Stimulated activated naive B cell treated with anti-CD40 and anti-IgM and Interleukin-4, amounts not matched to agents 10 μg/mL and 1 μg/mL and 100 μg/mL, for 72 hours (primary cell): ENCODE results near the gene CD48.

Experiments used
- ATAC-seq, 2 donors: fragments of 150-1000 bp; cut with Tn5 transposase; replicated peaks; 2 replicates each; pipeline ENCODE4 v1.10.0; 2021; ENCODE audit warnings: moderate library complexity in 1 of 2
- DNase-seq: peaks from one replicate; pipeline ENCODE4 v3.0.0; 2021
- H3K27ac Mint-ChIP-seq: one replicate; pipeline ENCODE4 v1.8.0; 2022; ENCODE audit warnings: mild to moderate bottlenecking, mixed read lengths
- H3K27me3 Mint-ChIP-seq, 2 donors: one replicate each; pipeline ENCODE4 v1.8.0; 2022; ENCODE audit warnings: mixed read lengths in 2 of 2
- H3K36me3 Mint-ChIP-seq, 2 donors: one replicate each; pipeline ENCODE4 v1.8.0; 2022; ENCODE audit warnings: mixed read lengths in 2 of 2, mild to moderate bottlenecking in 1 of 2
- H3K4me1 Mint-ChIP-seq, 2 donors: one replicate each; pipeline ENCODE4 v1.8.0; 2022; ENCODE audit warnings: mixed read lengths in 2 of 2, mild to moderate bottlenecking in 1 of 2
- H3K4me3 Mint-ChIP-seq, 2 donors: one replicate each; pipeline ENCODE4 v1.8.0; 2022; ENCODE audit warnings: mild to moderate bottlenecking in 2 of 2, mixed read lengths in 2 of 2, moderate library complexity in 1 of 2
- H3K9me3 Mint-ChIP-seq, 2 donors: one replicate each; pipeline ENCODE4 v1.8.0; 2022; ENCODE audit warnings: mixed read lengths in 2 of 2, mild to moderate bottlenecking in 1 of 2

The CD48 gene

DNA sequence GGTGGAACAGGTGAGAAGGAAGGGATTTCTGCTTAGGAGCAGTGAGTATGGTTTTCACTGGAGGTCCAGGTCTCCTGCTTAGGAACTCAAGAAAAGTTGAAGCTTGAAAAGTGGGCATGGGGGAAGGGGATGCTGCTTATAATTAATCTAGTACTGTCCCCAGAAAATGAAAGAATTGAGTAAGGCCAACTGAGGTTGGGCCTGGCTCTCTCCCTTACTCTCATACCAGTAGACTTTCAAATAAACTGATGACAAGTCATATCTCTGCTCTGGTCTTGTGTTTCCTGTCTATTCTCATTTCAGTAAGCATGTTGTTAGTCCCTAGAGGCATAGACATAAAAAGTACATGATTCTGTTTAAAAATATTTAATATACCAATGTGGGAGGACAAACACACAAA is 26.4 kb downstream of the CD48 start:
- ATAC-seq, result peak; percentile 49 to 71
- Mint-ChIP-seq H3K4me1 (peaks cover 40 to 82% of the 10 kb centered on the region in 2 donors), H3K4me3 (peak overlapping the region in 1 of 2 donors; percentile 4), H3K9me3 (peaks cover 0 to 2% of the 10 kb centered on the region in 2 donors), H3K36me3 (peaks cover 64 to 87% of the 10 kb centered on the region in 2 donors), H3K27me3 (no peaks in the 10 kb centered on the region), H3K27ac (peak overlapping the region; percentile 89)
- no peak for DNase-seq

- ATAC-seq (peak; percentile 36 to 44), DNase-seq (no peak)
- Mint-ChIP-seq H3K4me3 (peak overlapping the region in 1 of 2 donors; percentile 1), H3K27ac (peak overlapping the region; percentile 89), H3K27me3 (no peaks in the 10 kb centered on the region), H3K4me1 (peaks cover 41 to 76% of the 10 kb centered on the region in 2 donors), H3K9me3 (peaks cover 0 to 2% of the 10 kb centered on the region in 2 donors), H3K36me3 (peaks cover 65 to 86% of the 10 kb centered on the region in 2 donors)
Observed at GRCh38 chr1:160682983-160683865, 28.4 kb downstream of the CD48 start.

DNA sequence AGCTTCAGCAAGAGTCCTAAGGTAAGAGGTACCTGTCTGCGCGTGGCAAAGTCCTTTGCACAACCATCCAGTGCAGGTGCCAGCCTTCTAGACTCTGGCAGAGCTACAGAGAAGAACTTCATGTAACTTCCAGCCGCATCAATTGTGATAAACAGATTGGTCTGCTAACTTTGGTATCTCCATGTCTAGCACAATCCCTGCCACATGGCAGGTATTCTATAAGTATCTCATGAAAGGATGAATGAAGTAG is 29.8 kb downstream of the CD48 start:
- DNase-seq, result no peak
- Mint-ChIP-seq H3K9me3 (no peaks in the 10 kb centered on the region), H3K4me3 (no peak overlapping the region), H3K27ac (peak overlapping the region; percentile 75), H3K36me3 (peaks cover 57 to 85% of the 10 kb centered on the region in 2 donors), H3K27me3 (no peaks in the 10 kb centered on the region), H3K4me1 (peaks cover 47 to 69% of the 10 kb centered on the region in 2 donors)
- ATAC-seq, result no peak

GRCh38 chr1:160681066-160681890 is 30.3 kb downstream of the CD48 start:
- Mint-ChIP-seq H3K27me3 (no peaks in the 10 kb centered on the region), H3K36me3 (peaks cover 52 to 80% of the 10 kb centered on the region in 2 donors), H3K4me3 (no peak overlapping the region), H3K27ac (peak overlapping the region; percentile 87), H3K9me3 (no peaks in the 10 kb centered on the region), H3K4me1 (peaks cover 44 to 63% of the 10 kb centered on the region in 2 donors)
- peak; percentile 66 for DNase-seq
- ATAC-seq, result peak; percentile 79 to 87

GRCh38 chr1:160680399-160680798 is 31.2 kb downstream of the CD48 start:
- no peak overlapping the region for H3K4me3 Mint-ChIP-seq
- ATAC-seq (no peak), DNase-seq (no peak)
- H3K4me1 Mint-ChIP-seq, result peaks cover 45 to 56% of the 10 kb centered on the region in 2 donors
- peaks cover 51 to 71% of the 10 kb centered on the region in 2 donors for H3K36me3 Mint-ChIP-seq
- no peaks in the 10 kb centered on the region for H3K27me3 Mint-ChIP-seq
- H3K27ac Mint-ChIP-seq, result peak overlapping the region; percentile 87
- no peaks in the 10 kb centered on the region for H3K9me3 Mint-ChIP-seq

DNA sequence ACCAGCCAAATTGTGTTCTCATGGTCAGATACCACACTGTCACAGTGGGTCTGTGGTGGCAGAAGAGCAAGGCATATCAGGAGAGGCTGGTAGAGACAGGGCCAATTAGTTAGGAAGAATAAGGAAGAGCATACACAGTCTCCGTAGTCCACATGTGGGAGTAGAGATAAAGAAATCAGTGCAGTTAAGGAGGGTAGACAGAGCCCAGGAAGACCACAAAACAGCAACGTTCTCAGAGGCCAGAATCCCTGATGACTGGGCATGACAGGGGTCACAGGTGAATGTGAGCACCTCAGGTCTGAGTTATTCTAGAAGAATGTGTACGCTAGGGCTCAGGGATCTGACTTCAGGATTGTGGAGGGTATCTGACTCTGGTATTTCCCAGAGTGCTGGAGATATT is 31.7 kb downstream of the CD48 start:
- ATAC-seq (no peak), DNase-seq (no peak)
- Mint-ChIP-seq H3K9me3 (no peaks in the 10 kb centered on the region), H3K4me1 (peaks cover 40 to 51% of the 10 kb centered on the region in 2 donors), H3K36me3 (peaks cover 49 to 66% of the 10 kb centered on the region in 2 donors), H3K27ac (peak overlapping the region; percentile 83), H3K27me3 (no peaks in the 10 kb centered on the region), H3K4me3 (no peak overlapping the region)

GRCh38 chr1:160676869-160677597 is 34.6 kb downstream of the CD48 start:
- no peaks in the 10 kb centered on the region for H3K9me3 Mint-ChIP-seq
- no peak for ATAC-seq
- H3K36me3 Mint-ChIP-seq, result peaks cover 32 to 41% of the 10 kb centered on the region in 2 donors
- DNase-seq, result no peak
- peaks cover 22 to 27% of the 10 kb centered on the region in 2 donors for H3K4me1 Mint-ChIP-seq
- H3K4me3 Mint-ChIP-seq, result no peak overlapping the region
- H3K27ac Mint-ChIP-seq, result peak overlapping the region; percentile 73
- no peaks in the 10 kb centered on the region for H3K27me3 Mint-ChIP-seq

GRCh38 chr1:160675641-160676410 is 35.8 kb downstream of the CD48 start:
- Mint-ChIP-seq H3K36me3 (peaks cover 28 to 35% of the 10 kb centered on the region in 2 donors), H3K9me3 (no peaks in the 10 kb centered on the region), H3K27ac (peak overlapping the region; percentile 75), H3K4me3 (peak overlapping the region; percentile 15 to 47), H3K4me1 (peaks cover 17 to 25% of the 10 kb centered on the region in 2 donors), H3K27me3 (no peaks in the 10 kb centered on the region)
- ATAC-seq, result peak; percentile 77 to 86
- DNase-seq, result peak; percentile 54

- DNase-seq (no peak), ATAC-seq (peak; percentile 38 to 53)
- H3K4me3 Mint-ChIP-seq, result no peak overlapping the region
- H3K4me1 Mint-ChIP-seq, result peaks cover 17 to 25% of the 10 kb centered on the region in 2 donors
- no peak overlapping the region for H3K27ac Mint-ChIP-seq
- H3K27me3 Mint-ChIP-seq, result no peaks in the 10 kb centered on the region
- peaks cover 1 to 3% of the 10 kb centered on the region in 2 donors for H3K9me3 Mint-ChIP-seq
- H3K36me3 Mint-ChIP-seq, result peaks cover 28 to 38% of the 10 kb centered on the region in 2 donors
Observed at GRCh38 chr1:160674415-160674814, 37.2 kb downstream of the CD48 start.

- DNase-seq, result no peak
- no peaks in the 10 kb centered on the region for H3K27me3 Mint-ChIP-seq
- H3K9me3 Mint-ChIP-seq, result peaks cover 1 to 3% of the 10 kb centered on the region in 2 donors
- H3K4me3 Mint-ChIP-seq, result no peak overlapping the region
- no peak overlapping the region for H3K27ac Mint-ChIP-seq
- peaks cover 26 to 41% of the 10 kb centered on the region in 2 donors for H3K36me3 Mint-ChIP-seq
- ATAC-seq, result peak in 1 of 2 donors; percentile 38
- H3K4me1 Mint-ChIP-seq, result peaks cover 17 to 21% of the 10 kb centered on the region in 2 donors
Observed at GRCh38 chr1:160672789-160673695, 38.6 kb downstream of the CD48 start.

DNA sequence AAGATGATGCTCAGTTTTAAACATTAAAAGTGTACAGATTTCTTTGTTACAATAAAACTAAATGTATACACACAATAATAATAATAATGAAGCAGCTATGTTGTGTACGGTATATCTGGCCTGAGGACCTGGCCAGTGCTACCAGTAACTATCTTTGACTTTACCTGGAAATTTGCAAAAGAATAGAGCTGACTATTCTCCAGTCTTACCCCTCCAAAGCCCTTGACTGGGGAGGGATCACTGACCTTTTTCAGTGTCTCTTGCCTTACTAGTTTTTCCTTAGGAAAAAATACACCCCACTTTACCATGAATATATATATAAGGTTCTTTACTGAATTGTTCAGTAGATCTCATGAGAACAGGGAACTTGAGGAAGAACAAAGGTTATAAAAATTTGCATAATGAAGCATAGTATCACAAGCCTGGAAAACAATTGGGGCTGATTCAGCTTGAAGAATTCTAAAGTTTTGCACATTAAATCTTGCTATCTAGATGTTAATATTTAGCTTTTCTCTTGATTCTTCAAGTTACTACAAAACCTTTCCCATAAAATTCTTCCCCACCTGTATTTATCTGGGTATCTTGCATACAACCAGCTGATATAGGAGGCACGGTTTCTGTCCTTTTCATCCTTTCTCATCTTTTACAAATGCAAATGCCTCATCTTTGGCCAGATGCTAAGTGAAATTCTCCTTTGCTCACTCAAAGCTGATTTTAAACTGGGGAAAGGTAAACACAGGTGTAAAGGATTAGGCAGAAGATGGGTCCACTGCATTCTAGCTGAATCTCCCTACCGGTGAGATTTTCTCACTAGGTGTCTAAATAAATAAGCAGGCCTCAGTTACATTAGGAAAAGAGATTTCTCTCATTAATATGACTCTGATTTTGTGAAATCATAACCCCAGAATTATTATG is 39.8 kb downstream of the CD48 start:
- Mint-ChIP-seq H3K4me3 (no peak overlapping the region), H3K9me3 (peaks cover 1 to 3% of the 10 kb centered on the region in 2 donors), H3K27me3 (no peaks in the 10 kb centered on the region), H3K36me3 (peaks cover 23 to 35% of the 10 kb centered on the region in 2 donors), H3K27ac (no peak overlapping the region), H3K4me1 (peaks cover 14 to 15% of the 10 kb centered on the region in 2 donors)
- DNase-seq (no peak), ATAC-seq (no peak)

GRCh38 chr1:160670701-160671100 is 40.9 kb downstream of the CD48 start:
- Mint-ChIP-seq H3K9me3 (peaks cover 1 to 3% of the 10 kb centered on the region in 2 donors), H3K27me3 (no peaks in the 10 kb centered on the region), H3K4me3 (no peak overlapping the region), H3K27ac (no peak overlapping the region), H3K36me3 (peaks cover 21 to 45% of the 10 kb centered on the region in 2 donors), H3K4me1 (peaks cover 19 to 25% of the 10 kb centered on the region in 2 donors)
- DNase-seq (no peak), ATAC-seq (no peak)
